LoVo (cell line): ENCODE results near the gene POMGNT1.
"Not testable (repeated sequence)": the region's sequence is repeated elsewhere in the genome, so short reads cannot be mapped to it uniquely, and the experiment has no call there.

Source experiments
- DNase-seq: peaks from one replicate; pipeline ENCODE4 v3.0.0-alpha.2; 2016; ENCODE audit warnings: low spot score

The POMGNT1 gene

GRCh38 chr1:46197964-46198811 lies at the start of gene POMGNT1:
Gene POMGNT1, minus strand, starts transcription at chr1:46198434. Its CDS starts 613 bp downstream, at chr1:46197821.
- DNase-seq: peak; percentile 75

DNA sequence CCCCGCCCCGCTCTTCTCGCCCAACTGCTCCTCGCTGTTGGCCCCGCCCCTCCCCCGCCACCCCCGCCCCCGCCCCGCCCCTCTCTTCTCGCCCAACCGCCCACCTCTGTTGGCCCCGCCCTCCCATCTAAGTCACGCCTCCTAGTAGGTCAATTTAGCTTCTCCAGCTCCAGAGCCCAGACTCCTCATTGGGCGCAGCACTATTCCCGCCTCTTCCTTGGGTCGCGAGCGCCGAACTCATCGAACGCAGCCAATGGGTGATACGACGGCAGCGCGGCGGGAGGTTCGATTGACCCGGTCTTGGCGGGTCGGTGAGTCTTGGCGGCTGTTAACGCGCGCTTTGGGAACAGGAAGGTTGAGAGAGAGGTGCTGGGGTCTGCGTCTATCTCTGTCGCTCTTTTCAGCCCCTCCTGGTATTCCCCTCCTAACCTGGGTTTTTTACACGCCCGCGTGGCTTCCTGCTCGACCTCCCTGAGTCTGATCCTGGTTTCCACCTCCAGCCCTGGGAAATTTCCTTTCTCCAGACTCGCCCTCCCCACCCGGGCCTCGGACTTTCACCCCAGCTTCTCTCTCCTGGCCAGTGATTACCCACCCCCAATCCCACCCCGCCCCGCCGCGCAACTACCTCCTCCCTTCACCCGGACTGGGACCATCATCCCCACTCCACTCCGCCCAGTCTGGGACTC lies 49.3 kb upstream of the POMGNT1 start, which contains the start of gene RAD54L:
Gene RAD54L, plus strand, starts transcription at position 328 of the 686 bp plus-strand sequence. CDS start 643 bp downstream, outside the sequence.
- DNase-seq: peak; percentile 99

- DNase-seq: peak; percentile 14
These were observed 48.6 kb upstream of the POMGNT1 start for GRCh38 chr1:46246548-46247435.

GRCh38 chr1:46246136-46246535 lies 47.9 kb upstream of the POMGNT1 start:
- not testable (repeated sequence) for DNase-seq

GRCh38 chr1:46244656-46245371 lies 46.6 kb upstream of the POMGNT1 start:
- DNase-seq: peak; percentile 12

DNA sequence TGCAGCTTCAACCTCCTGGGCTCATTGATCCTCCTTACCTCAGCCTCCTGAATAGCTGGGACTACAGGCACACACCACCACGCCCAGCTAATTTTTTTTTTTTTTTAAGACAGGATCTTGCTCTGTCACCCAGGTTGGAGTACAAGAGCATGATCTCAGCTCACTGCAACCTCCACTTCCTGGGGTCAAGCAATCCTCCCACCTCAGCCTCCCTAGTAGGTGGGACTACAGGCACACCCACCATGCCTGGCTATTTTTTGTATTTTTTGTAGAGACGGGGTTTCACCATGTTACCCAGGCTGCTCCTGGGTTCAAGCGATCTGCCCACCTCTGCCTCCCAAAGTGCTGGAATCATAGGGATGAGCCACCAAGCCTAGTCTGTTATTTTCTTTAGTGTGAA lies 45.6 kb upstream of the POMGNT1 start:
- DNase-seq: not testable (repeated sequence)

DNA sequence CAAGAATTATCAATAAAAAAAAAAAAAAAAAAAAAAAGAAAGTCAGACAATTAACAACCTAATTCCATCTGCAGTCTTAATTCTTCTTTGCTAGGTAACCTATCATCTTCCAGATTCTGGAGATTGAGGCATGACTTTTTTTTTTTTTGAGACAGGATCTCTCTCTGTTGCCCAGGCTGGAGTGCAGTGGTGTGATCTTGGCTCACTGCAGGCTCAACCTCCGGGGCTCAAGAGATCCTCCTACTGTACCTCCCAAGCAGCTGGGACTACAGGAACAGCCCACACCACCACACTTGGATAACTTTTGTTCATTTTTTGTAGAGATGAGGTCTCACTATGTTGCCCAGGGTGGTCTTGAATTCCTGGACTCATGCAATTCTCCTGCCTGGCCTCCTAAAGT lies 44.7 kb upstream of the POMGNT1 start:
- DNase-seq: no peak

DNA sequence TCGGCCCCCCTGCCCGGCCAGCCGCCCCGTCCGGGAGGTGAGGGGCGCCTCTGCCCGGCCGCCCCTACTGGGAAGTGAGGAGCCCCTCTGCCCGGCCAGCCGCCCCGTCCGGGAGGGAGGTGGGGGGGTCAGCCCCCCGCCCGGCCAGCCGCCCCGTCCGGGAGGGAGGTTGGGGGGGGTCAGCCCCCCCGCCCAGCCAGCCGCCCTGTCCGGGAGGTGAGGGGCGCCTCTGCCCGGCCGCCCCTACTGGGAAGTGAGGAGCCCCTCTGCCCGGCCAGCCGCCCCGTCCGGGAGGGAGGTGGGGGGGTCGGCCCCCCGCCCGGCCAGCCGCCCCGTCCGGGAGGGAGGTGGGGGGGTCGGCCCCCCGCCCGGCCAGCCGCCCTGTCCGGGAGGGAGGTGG lies 43.5 kb upstream of the POMGNT1 start:
- not testable (repeated sequence) for DNase-seq

DNA sequence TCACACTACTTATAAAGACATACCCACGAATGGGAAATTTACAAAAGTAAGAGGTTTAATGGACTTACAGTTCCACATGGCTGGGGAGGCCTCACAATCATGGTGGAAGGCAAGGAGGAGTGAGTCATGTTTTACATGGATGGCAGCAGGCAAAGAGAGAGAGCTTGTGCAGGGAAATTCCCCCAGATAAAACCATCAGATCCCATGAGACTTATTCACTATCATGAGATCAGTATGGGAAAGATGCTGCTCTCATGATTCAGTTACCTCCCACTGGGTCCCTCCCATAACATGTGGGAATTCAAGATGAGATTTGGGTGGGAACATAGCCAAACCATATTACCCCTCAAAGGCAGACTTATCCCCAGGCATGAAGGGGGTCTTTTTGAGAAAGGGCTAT lies 40.6 kb upstream of the POMGNT1 start:
- not testable (repeated sequence) for DNase-seq

DNA sequence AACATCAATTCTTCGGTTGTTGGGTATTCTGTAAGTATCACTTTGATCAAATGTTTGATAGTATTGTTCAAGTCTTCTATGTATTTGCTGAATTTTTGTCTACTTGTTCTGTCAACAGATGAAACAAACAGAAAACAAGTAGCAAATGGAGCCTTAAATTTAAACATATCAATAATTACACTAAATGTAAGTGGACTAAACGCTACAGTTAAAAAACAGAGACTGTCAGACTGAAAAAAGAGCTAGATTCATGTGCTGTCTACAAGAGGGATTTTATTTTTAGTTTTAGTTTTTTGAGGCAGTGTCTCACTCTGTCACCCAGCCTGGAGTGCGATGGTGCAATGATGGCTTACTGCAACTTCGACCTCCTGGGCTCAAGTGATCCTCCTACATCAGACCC lies 38.6 kb upstream of the POMGNT1 start:
- no peak for DNase-seq

DNA sequence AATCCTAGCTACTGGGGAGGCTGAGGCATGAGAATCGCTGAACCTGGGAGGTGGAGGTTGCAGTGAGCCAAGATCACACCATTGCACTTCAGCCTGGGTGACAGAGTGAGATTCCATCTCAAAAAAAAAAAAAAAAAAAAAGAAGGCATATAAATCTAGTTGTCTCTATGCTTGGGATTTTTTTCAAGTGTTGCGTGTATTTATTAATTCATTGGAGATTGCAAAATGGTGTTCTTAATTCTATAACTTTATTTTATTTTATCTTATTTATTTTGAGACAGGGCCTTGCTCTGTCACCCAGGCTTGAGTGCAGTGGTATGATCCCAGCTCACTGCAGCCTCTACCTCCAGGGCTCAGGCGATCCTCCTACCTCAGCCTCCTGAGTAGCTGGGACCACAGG lies 33.0 kb upstream of the POMGNT1 start:
- DNase-seq: not testable (repeated sequence)

DNA sequence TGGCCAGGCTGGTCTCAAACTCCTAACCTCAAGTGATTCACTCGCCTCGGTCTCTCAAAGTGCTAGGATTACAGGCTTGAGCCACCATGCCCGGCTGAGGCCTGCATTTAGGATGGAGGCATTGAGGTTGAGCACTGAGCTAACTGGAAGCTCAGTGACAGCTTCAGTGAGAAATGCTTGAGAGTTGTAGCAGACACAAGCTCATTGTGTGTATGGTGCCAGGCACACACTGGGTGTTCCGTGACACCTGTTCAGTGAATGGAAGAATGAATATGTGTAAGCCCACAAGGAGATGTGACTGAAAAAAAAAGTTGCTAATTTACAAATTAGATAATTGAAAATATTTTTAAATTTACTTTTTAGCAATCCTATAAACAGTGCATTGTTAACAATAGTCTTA lies 26.7 kb upstream of the POMGNT1 start:
- DNase-seq: no peak

- peak; percentile 87 for DNase-seq
These were observed 25.3 kb upstream of the POMGNT1 start for GRCh38 chr1:46223472-46223943.

DNA sequence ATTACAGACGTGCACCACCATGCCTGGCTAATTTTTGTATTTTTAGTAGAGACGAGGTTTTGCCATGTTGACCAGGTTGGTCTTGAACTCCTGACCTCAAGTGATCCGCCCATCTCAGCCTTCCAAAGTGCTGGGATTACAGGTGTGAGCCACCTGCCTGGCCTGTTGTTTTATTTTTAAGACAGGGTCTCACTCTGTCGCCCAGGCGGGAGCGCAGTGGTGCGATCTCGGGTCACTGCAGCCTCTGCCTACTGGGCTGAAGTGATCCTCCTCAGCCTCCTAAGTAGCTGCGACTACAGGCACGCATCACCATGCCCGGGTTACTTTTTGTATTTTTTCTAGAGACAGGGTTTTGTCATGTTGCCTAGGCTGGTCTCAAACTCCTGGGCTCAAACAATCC lies 24.8 kb upstream of the POMGNT1 start:
- not testable (repeated sequence) for DNase-seq

DNA sequence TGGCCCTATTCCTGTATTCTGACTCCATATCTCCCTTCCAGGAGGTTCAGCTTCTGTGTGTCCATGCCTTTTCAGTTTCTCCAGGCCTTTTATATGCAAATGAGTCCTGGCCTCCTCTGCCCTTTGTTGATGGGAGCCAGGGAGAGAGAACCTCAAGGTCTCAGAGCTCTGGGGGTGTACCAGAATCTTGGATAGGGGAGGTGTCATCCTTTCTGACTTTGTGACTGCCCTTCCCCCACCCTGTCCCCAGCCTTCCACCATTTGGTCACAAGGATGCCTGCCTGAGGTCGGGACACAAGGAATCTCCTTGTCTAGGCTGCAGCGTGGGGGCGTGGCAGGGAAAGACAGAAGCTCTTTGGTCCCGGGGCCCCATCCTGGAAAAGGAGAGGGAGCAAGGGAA lies 23.5 kb upstream of the POMGNT1 start:
- DNase-seq: no peak

- no peak for DNase-seq
These were observed 22.6 kb upstream of the POMGNT1 start for GRCh38 chr1:46220808-46221207.

DNA sequence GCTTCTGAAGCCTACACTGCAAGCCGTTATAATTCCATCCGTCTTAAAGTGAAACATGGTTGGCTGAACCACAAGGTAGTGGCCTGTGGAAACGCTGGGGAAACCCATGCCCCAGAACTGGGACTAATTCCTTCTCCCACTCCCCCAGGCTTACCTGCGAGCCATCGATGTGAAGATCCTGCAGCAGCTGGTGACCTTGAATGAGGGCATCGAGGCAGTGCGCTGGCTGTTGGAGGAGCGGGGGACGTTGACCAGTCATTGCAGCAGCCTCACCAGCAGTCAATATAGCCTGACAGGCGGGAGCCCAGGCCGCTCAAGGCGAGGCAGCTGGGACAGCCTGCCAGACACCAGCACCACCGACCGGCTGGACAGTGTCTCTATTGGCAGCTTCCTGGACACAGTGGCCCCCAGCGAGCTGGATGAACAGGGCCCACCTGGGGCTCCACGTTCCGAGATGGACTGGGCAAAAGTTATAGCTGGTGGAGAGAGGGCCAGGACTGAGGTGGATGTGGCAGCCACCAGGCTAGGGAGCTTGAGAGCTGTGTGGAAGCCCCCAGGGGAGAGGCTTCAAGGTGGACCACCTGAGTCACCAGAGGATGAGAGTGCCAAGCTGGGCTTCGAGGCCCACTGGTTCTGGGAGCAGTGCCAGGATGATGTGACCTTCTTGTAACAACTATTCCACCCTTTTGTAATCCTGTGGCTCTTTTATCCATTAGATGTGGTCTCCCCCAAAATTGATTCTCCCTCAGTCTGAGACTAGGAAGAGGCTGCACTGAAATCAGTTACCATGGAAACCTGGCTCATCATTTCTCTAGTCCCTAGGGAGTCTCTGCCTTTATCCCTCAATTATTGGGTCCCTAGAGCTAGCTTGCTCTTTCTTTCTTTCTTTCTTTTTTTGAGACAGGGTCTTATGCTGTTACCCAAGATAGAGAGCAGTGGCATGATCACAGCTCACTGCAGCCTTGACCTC lies 21.6 kb upstream of the POMGNT1 start:
- no peak for DNase-seq

- no peak for DNase-seq
These were observed 20.2 kb upstream of the POMGNT1 start for GRCh38 chr1:46218443-46218842.

- no peak for DNase-seq
These were observed 17.3 kb upstream of the POMGNT1 start for GRCh38 chr1:46215504-46215903.

GRCh38 chr1:46211051-46211450 lies 12.8 kb upstream of the POMGNT1 start:
- no peak for DNase-seq
